Measurements from ENCODE around the gene DIDO1.

DIDO1 gene

DNA sequence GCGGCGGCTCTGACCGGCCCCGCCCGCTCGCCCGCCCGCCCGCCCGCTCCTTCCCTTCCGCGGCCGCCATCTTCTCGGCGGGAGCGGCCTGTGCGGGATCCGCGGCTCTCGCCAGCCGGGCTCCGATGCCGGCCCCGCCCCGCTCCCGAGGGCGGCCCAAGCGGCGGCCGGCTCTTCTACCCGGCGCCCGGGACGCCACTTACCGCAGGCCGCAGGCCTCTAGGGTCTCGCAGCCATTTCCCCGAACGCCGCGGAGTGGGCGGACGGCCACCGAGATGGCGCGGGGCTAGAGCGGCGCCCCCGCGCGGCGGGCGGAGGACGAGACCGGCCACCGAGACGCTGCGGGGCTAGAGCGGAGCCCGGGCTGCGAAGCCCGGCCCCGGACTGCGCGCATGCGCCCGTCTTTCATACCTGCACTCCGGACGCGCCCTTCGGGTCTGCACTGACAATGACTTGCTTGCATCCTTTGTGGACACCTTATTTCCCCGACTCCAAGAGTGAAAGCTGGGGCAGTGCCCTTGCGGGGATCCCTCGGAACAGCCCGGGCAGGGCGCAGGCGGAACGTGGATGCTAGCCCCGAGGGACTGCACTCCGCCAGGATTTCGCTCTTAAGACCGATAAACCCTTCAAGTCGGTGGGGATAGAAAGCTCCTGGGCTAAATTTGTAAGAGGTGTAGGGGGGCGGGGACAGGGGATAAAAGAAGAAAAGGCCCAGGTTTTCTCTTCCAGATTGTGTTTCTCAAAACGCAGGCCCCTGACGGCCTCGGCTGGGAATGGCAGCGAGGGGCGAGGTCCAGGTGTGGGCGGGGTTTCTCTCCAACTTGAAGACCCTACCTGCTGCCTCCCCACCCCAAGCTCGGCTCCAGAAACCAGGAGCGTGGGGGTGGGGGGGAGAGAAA lies at the start of gene DIDO1:
Gene DIDO1 (minus strand): TSS at position 277 of the 899 bp plus-strand sequence.
- peak; percentile 90 for DNase-seq

GRCh38 chr20:62975251-62975760 lies 49.0 kb upstream of the DIDO1 start:
- DNase-seq, result no peak

DNA sequence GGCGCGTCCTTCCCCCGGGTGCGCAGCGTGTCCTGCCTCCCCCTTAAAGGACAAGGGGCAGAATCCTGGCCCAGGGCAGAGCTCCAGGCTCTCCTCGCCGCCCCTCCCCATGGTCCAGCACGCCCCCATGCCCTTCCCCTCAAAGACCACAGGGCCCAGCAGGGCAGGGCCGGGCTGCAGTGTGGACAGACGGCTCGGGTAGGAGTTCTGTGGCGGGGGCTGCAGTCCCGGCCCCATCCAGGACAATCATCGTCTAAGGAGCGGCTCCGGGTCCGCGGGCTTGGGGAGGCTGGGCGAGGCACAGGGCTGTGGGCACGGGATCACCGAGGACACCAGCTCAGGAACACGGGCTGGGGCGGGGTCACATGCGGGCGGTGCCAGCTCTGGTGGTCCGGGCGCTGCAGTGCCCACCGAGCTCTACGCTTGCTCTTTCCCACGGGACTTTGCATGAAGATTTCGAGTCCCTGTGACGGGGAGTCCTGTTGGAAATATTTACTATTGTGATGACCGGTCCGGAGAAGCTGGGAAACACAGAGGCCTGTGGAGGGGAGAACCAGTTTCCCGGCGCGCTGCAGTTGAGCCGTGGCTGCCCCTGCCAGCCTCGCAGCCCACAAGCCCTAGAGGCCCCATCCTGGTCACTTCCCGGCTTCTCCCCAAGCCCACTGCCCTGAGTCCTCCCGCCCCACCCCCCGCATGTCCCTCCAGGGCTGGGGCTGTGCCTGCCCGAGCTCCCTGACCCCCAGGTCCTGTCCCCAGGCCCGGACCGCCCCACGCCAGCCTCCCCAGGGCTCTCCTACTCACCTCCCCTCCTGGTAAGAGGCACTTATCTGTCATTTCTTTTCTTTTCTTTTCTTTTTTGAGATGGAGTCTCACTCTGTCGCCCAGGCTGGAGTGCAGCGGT lies 46.8 kb upstream of the DIDO1 start:
- DNase-seq, result no peak

GRCh38 chr20:62971950-62972844 lies 45.9 kb upstream of the DIDO1 start:
- DNase-seq, result peak; percentile 84

- DNase-seq, result no peak
These were observed 45.1 kb upstream of the DIDO1 start for GRCh38 chr20:62971211-62971949.

DNA sequence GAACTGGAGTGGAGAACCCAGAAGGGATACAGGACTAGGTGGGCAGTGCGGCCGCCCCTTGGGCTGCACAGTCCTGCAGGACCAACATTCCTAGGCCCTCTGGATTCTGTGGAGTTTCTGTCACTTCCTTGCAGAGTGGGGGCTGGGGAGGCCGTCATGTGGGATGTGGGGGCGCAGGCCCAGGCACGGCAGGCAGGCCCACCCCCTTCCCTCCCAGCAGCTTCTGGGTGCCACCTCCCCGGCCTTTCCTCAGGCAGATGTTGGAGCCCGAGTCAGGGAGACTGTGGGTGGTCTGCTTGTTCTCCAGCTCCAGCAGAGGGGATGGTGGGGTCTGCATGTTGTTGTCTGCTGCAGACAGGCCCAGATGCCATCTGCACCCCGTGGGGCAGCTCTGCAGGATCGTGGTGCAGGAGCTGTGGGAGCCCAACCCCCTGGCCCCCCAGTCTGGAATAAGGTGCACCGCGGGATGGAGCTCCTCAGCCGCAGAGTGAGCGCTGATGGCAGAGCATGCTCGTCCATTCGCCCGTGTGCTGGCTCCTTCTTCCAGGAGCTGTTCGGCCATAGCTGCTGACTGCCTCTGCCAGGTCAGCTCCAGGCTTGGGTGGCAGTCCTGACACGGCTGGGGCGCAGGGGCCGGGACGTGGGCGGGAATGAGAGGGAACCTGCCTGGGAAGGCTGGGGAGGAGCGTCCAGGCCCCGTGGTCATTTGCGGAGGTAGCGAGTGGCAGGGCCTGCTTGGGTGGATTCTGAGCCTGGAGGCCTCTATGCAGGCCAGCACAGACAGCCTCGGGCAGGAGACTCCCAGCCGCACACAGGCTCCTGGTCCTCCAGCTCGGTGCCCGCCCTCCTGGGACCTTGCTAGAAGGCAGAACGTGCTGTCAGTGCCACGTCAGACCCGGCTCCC lies 44.3 kb upstream of the DIDO1 start:
- DNase-seq, result no peak

DNA sequence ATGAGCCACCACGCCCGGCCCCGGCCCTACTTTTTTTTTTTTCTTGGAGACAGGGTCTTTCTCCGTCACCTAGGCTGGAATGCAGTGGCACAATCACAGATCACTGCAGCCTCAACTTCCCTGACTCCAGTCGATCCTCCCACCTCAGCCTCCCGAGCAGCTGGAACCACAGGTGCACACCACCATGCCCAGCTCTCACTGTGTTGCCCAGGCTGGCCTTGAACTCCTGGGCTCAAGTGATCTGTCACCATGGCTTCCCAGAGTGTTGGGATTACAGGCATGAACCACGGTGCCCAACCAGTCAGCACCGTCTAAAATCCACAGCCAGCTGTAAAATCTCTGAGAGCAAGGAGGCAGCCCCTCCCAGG lies 43.6 kb upstream of the DIDO1 start:
- DNase-seq, result no peak

DNA sequence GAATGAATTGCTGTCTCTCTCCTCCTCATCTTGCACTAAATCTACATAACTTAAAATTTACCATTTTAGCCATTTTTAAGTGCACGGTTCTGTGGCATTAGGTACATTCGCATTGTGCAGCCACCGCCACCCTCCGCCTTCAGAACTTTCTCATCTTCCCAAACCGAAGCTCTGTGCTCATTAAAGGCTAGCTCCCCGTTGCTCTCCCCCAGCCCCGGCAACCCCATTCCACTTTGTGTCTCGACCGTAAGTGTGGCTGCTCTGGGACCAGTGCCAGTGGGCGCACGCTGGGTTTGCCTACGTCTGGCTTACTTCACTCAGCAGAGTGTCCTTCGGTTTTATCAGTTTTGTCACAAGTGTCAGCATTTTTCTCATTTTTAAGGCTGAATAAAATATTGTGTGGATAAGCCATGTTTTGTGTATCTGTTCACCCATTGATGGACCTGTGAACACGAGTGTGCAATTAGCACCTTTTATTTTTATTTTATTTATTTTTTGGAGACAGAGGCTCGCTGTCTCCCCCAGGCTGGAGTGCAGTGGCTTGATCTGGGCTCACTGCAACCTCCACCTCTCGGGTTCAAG lies 43.0 kb upstream of the DIDO1 start:
- no peak for DNase-seq

DNA sequence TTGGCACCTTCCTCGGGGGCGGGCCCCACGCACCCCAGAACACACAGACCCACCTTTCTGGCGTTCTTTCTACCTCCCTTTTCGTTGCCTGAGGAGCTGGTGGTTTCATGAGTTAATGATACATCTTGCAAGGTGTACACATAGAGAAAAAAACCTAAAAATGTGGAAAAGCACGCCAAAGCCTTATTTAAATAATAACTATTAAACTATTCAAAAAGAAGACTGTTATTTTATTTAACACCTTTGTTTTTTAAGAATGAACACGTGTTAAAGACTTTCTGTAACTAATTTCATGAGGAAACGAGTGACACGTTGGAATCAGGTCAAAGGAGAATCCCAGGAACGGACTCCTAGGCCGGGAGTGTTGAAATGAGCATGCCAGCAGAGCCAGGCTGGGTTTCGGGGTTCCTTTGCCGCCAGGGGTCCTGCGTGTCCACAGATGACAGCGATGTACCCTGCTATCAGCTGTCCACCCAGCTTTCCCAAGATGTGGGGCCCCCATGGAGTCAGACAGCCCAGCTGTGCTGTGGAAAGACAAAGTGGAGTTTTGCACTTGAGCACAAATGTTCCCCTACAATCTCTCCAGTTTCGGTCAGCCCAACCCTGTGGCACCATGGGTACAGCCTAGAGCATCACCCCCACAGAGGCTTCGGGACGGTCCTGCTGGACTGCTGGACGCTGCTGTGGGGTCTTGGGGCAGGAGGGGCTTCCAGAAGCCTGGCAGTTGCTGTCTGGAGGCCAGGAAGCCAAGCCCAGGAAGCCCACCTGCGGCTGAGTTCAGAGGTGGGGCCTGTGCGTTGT lies 42.3 kb upstream of the DIDO1 start:
- DNase-seq, result no peak

DNA sequence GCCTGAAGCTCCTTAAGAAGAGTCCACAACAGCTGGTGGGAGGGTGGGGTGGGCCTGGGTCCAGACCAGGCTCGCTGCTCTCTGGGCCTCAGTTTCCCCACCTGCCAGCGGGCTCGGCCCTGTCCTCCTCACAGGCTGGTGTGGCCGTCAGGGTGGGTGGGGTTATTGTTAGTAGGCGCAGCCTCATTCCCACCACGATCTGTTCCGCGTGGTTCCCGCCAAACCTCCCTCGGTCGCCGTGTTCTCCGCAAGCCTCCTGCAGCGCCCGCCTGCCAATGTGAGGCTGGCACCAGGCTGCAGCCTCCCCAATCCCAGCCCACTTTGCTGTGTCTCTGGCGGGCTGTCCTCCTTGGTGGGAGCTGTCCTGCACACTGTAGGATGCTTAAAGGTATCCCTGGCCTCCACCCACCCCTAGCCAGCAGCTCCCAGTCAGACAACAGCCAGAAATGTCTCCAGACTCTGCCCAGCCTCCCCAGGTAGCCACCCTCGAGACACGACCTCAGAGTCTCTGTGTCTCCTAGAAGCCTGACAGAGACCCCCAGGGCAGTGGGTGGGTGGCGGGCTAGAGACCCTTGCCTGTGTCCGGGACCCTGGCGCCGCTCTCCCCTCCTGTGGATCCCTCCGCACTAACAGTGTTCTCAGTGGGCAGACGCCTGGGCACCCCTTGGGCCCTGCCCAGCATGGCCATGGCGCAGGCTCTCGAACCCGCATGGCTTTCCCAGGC lies 41.5 kb upstream of the DIDO1 start:
- no peak for DNase-seq

DNA sequence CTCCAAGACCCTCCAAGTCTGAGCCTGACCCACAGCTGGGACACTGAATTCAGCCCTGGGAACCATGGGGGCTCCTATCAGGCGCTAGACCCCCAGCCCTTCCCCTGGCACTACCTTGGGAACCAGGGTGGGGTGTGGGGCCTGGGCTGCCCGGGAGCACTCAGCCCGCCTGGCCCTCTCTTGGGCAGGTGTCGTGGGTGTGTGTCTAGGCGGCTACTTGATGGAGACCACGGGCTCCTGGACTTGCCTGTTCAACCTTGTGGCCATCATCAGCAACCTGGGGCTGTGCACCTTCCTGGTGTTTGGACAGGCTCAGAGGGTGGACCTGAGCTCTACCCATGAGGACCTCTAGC lies 40.8 kb upstream of the DIDO1 start:
- DNase-seq, result no peak

DNA sequence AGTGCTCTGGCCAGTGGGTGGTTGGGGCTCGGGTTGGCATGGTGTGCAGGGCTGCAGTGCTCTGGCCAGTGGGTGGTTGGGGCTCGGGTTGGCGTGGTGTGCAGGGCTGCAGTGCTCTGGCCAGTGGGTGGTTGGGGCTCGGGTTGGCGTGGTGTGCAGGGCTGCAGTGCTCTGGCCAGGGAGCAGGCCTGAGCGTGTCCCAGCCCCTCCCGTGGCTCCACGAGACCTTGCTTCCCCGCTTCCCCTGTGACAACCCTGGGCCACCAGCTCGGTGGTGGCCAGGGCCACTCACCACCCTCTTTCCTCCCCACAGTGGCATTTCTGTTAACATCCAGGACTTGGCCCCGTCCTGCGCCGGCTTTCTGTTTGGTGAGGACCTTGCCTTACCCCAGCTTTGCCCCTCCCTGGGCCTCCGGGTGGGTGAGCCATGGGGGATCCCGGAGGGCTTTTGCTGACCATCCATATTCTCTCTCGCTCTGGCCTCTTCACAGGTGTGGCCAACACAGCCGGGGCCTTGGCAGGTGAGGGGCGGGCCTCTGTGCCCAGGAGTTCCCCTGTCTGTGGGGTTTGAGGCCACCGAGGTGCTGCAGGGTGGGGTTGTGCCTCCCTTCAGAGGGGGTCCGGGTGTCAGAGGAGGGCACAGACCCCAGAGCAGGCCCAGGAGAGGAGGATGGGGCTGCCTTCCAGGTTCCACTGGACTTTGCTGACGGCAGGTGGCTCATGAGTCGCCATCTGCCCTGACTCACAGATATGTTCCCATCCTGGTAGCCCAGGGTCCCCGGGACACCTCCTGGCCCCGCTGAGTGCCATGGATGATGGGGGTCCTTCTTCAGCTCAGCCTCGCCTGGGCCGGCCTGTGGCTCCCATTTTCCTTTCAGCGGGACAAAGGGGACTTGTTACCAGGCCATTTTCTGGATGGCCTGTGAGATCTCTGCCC lies 40.2 kb upstream of the DIDO1 start:
- no peak for DNase-seq

GRCh38 chr20:62965363-62965771 lies 39.1 kb upstream of the DIDO1 start:
- DNase-seq, result no peak

GRCh38 chr20:62964700-62965099 lies 38.4 kb upstream of the DIDO1 start:
- no peak for DNase-seq

DNA sequence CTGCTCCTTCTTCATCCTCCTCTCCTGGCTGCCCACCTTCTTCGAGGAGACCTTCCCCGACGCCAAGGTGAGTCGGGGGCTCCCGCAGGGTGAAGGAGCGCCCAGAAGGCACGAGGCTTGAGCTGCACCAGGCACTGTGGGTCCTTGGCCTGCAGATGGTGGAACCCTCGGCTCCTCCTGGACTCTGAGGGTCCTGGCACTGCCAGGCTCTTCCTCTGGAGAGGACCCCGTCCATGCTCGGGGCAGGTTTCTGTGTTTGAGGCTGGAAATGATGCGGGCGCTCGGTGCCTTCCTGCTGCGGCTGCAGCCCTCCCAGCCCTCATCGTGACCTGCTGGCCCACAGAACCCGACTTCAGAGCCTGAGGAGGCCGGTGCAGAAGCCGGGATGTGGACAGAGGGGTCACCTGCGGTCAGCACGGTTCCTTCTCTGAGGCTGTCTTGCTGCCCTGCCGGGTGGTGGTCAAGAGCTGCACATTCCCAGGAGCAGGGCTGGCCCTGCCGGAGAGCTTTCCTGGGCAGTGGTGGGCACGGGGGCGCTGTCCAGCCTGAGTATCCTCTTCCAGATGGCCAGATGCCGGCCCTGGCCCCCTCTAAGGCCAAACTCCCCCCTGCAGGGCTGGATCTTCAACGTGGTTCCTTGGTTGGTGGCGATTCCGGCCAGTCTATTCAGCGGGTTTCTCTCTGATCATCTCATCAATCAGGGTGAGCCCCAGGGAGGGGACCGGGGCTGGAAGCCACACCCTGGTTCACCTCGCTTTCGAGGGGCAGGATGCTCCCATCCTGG lies 37.5 kb upstream of the DIDO1 start:
- DNase-seq, result no peak

DNA sequence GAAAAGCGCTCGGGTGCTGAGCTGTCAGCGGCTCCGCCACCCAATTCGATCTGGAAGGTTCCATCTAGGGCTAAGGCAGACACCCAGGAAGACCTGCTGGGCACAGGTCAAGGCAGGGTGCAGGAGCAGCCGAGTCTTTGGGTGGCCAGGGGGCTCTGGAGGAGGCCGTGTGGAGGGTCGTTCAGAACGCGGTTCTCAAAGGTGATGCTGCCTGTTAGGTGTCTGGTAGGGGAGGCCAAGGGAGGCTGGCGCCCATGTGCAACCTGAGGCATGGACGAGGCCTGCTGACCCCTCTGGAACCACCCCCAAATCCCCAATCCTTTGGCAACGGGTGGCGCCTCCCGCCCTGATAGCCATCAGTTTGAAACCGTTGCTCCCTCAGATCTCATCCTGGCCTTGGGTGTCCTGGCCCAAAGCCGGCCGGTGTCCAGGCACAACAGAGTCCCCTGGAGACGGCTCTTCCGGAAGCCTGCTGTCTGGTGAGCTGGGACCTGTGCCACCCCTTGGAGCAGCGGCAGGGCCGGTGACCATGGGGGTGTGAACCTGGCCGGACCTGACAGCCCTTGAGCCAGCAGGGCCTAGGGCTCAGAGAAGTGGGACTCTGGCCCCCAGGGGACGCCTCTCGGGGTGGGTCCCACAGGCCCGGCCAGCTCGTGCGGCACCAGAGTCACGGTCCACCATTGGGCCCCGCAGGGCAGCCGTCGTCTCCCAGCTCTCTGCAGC lies 36.7 kb upstream of the DIDO1 start:
- DNase-seq, result no peak
